HUES48 (cell line): Measurements from ENCODE around the gene CCDC174.
A peak's percentile ranks its signal among the peaks of the same experiment; 100 is the strongest.
"Not testable (repeated sequence)": the region's sequence is repeated elsewhere in the genome, so short reads cannot be mapped to it uniquely, and the experiment has no call there.

ENCODE experiments used
- H3K27ac ChIP-seq: one replicate; pipeline ENCODE4 v1.7.0; 2013; ENCODE audit warnings: low read depth, low read length, inconsistent platforms
- H3K27me3 ChIP-seq: 2 replicates; pipeline ENCODE4 v1.6.1; 2013; ENCODE audit warnings: mild to moderate bottlenecking, low read length; ENCODE audit not compliant: control insufficient read depth, insufficient read depth
- H3K36me3 ChIP-seq: 2 replicates; pipeline ENCODE4 v1.6.1; 2013; ENCODE audit warnings: low read length; ENCODE audit not compliant: control insufficient read depth, insufficient read depth
- H3K4me1 ChIP-seq: 2 replicates; pipeline ENCODE4 v1.6.1; 2013; ENCODE audit warnings: mild to moderate bottlenecking, low read length; ENCODE audit not compliant: control insufficient read depth, insufficient read depth
- H3K4me3 ChIP-seq: 2 replicates; pipeline ENCODE4 v1.5.1; 2013; ENCODE audit warnings: mild to moderate bottlenecking, low read depth, low read length
- H3K9ac ChIP-seq: 2 replicates; pipeline ENCODE4 v1.6.1; 2013; ENCODE audit warnings: mild to moderate bottlenecking, low read depth, low read length, moderate library complexity
- H3K9me3 ChIP-seq: 2 replicates; pipeline ENCODE4 v1.6.1; 2013; ENCODE audit warnings: low read length; ENCODE audit not compliant: control insufficient read depth, insufficient read depth

The CCDC174 gene

DNA sequence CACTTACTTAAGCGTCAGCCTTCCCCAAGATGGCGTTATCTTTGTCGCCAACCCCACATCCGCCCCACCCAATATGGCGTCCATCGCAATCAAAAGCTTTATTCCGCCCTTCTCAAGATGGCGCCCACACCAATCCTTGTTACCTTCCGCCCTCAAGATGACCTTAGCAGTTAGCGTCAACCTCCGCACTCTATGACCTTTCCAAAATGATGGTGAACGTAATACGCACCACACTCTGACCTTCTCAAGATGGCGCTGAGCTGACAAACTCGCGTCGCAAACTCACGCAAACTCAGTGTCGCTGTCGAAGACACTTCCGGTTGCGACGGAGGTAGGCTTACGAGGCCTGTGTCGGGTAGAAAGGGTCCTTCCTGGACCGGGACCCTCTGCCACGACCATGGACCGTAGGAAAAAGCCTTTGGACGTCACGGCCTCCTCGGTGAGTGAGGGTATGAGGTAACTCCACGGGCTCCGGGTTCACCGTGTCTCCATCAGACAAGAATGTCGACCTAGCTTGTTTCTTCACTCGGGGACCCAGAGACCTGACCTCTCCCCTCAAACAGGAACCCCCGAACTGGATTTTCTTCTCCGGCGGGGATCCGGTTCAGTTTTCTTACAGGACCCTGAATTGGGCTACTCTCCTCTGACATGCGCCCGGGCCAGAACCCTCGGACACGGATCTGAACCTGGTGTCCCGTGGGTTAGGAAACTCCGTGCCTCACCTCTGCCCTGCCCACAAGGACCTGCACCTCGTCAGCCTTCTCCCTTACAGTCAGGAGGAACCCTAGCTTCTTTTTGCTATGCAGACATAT is at the start of gene CCDC174:
CCDC174 (plus strand) TSS at position 323 of the 812 bp plus-strand sequence; CDS start at position 398, 75 bp downstream.
- Histone ChIP-seq H3K4me3 (peak within 1 kb of the TSS; percentile 87), H3K27me3 (no peaks in the 10 kb centered on the region), H3K9ac (peak within 1 kb of the TSS; percentile 78), H3K36me3 (peaks cover 24% of the 10 kb centered on the region), H3K4me1 (no peaks in the 10 kb centered on the region), H3K9me3 (no peaks in the 10 kb centered on the region), H3K27ac (peak within 1 kb of the TSS; percentile 56)

DNA sequence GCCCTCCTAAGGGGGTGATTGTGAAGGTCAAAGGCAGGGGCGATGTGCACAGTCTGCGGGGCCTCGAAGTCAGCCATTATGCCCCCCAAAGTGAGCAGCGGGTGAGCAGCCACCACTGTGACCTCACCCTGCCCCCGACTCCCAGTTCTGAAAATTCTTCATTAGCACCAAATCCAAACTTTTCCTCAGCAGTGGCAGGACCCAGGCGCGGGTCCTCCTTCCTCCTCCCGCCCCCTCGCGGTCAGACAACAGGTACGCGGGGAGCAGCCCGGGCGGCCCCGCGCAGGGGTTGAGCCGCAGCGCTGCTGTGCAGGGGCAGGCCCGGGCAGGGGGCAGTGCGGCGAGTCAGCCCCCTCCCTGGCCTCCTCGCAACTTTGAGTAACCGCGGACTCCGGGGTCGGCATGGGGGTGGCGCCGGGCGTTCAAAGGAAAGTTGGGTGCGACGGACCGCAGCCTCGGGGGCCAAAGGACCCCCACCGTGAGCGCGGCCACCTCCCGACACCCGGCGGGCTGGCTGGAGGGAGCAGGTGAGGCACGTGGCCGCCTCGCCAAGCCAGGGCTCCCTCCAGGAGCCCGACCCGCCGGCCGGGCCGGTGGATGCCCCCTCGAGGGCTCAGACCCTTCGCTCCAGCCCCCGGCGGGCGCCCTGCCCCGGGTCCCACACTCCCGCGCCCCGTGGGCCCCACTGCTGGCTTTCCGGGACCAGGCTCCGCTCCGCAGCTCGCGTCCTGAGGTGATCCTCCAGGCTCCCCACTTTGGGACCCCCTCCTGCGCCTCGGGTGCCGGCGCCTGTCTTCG is 49.4 kb upstream of the CCDC174 start:
- H3K4me3 ChIP-seq, result peak overlapping the region; percentile 65

GRCh38 chr3:14602804-14603644 is 48.5 kb upstream of the CCDC174 start:
- peaks cover 13% of the 10 kb centered on the region for H3K4me1 ChIP-seq
- H3K9ac ChIP-seq, result peak overlapping the region; percentile 41; the same call in 1 of the 2 replicates
- H3K27me3 ChIP-seq, result peaks cover 15% of the 10 kb centered on the region
- H3K9me3 ChIP-seq, result no peaks in the 10 kb centered on the region
- no peaks in the 10 kb centered on the region for H3K36me3 ChIP-seq
- H3K27ac ChIP-seq, result no peak overlapping the region
- peak overlapping the region; percentile 65 for H3K4me3 ChIP-seq

More for the DNA sequence above, 49.4 kb upstream of the CCDC174 start:
- Histone ChIP-seq H3K36me3 (no peaks in the 10 kb centered on the region), H3K9me3 (no peaks in the 10 kb centered on the region), H3K27ac (no peak overlapping the region), H3K4me1 (peaks cover 12% of the 10 kb centered on the region), H3K9ac (peak overlapping the region; percentile 41; the same call in 1 of the 2 replicates), H3K27me3 (peaks cover 15% of the 10 kb centered on the region)

DNA sequence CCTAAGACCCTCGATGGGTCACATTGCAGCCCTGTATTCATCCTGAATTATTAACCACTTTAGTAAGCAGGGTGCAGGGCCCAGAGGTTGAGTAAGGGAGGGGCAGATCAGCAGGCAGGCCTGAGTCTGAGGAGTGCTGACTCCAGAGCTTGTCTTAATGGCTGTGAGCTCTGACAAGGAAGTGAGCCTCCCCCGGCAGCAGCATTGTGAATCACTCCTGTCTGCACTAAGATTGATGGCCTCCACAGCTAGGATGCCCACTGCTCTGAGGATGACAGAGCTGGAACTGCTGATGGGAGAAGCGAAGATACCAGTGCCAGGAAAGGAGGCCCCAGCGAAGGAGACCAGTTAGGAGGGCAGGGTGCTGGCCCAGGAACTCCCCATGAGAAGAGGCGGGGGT is 46.5 kb upstream of the CCDC174 start:
- Histone ChIP-seq H3K4me3 (no peak overlapping the region), H3K9me3 (no peaks in the 10 kb centered on the region), H3K36me3 (no peaks in the 10 kb centered on the region), H3K4me1 (peaks cover 13% of the 10 kb centered on the region), H3K27me3 (peaks cover 15% of the 10 kb centered on the region), H3K9ac (no peak overlapping the region), H3K27ac (no peak overlapping the region)

- Histone ChIP-seq H3K4me1 (peaks cover 13% of the 10 kb centered on the region), H3K4me3 (no peak overlapping the region), H3K27ac (no peak overlapping the region), H3K9ac (no peak overlapping the region), H3K36me3 (no peaks in the 10 kb centered on the region), H3K27me3 (peaks cover 15% of the 10 kb centered on the region), H3K9me3 (no peaks in the 10 kb centered on the region)
Observed at GRCh38 chr3:14605744-14606143, 45.8 kb upstream of the CCDC174 start.

DNA sequence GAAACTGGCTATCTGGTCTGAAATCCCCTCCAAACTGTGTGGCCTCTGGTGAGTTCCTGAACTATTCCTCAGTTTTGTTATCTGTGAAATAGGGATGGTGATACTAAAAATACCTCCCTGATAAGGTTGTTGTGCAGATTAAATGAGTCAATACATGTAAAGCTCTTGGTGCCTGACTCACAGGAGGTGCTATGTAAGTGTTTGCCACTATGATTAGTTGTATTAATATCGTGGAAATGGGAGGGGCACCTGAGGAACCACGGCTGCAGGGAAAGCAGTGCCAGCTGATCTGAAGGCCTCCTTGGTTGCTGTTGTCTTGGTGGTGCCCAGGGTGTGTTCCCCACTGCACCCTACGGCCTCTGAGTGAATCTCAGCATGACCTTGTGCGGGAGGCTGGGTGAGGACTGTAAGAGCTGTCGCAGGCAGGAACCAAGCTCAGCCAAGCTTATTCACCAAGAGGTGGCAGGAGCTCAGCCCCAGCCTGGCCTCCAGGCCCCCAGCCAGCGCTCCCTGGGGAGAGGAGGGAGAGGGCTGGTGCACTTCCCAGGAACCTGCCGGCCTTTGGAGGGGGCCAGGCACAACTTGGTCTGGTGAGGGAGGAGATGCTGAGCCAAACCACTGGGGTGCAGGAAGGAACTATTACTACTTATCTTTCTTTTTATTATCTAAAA is 44.8 kb upstream of the CCDC174 start:
- no peak overlapping the region for H3K9ac ChIP-seq
- H3K27me3 ChIP-seq, result peaks cover 7% of the 10 kb centered on the region
- no peak overlapping the region for H3K27ac ChIP-seq
- H3K4me1 ChIP-seq, result peaks cover 5% of the 10 kb centered on the region
- H3K9me3 ChIP-seq, result no peaks in the 10 kb centered on the region
- no peak overlapping the region for H3K4me3 ChIP-seq
- H3K36me3 ChIP-seq, result no peaks in the 10 kb centered on the region

GRCh38 chr3:14608298-14608697 is 43.3 kb upstream of the CCDC174 start:
- no peaks in the 10 kb centered on the region for H3K36me3 ChIP-seq
- H3K4me1 ChIP-seq, result 0 out of 2 replicates have a peak, but pooled peaks cover 3% of the 10 kb centered on the region
- H3K9me3 ChIP-seq, result no peaks in the 10 kb centered on the region
- H3K27me3 ChIP-seq, result peaks cover 5% of the 10 kb centered on the region
- no peak overlapping the region for H3K4me3 ChIP-seq
- no peak overlapping the region for H3K27ac ChIP-seq
- no peak overlapping the region for H3K9ac ChIP-seq

GRCh38 chr3:14609058-14609457 is 42.5 kb upstream of the CCDC174 start:
- H3K27ac ChIP-seq, H3K4me1 ChIP-seq, H3K27me3 ChIP-seq, H3K9me3 ChIP-seq, H3K36me3 ChIP-seq, H3K4me3 ChIP-seq, H3K9ac ChIP-seq: not testable (repeated sequence)

DNA sequence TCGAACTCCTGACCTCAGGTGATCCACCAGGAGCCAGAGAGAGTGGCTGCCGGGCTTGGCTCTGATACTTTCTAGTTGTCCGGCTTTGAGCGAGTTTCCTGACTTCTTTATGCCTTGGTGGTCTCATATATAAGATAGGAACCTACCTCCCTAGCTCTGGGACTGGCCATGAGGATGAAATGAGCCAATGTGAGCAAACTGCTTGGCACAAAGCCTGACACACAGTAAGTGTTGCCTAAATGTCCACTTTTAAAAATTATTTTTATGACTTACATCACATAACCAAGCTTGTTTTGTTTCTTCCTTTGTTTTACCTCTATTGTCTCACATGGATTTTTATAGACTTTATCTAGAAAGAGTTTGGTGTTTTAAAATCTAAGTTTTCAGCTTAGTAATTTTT is 42.1 kb upstream of the CCDC174 start:
- H3K27ac ChIP-seq, result no peak overlapping the region
- no peaks in the 10 kb centered on the region for H3K36me3 ChIP-seq
- H3K27me3 ChIP-seq, result no peaks in the 10 kb centered on the region; the same call in 1 of the 2 replicates
- 0 out of 2 replicates have a peak, but pooled peaks cover 3% of the 10 kb centered on the region for H3K4me1 ChIP-seq
- no peak overlapping the region for H3K4me3 ChIP-seq
- H3K9me3 ChIP-seq, result no peaks in the 10 kb centered on the region
- no peak overlapping the region for H3K9ac ChIP-seq

- H3K4me3 ChIP-seq, result no peak overlapping the region
- no peaks in the 10 kb centered on the region; the same call in 1 of the 2 replicates for H3K27me3 ChIP-seq
- H3K9ac ChIP-seq, result no peak overlapping the region
Observed at GRCh38 chr3:14609941-14610340, 41.6 kb upstream of the CCDC174 start.

More at GRCh38 chr3:14609941-14610340, 41.6 kb upstream of the CCDC174 start:
- H3K27ac ChIP-seq, result no peak overlapping the region
- no peaks in the 10 kb centered on the region for H3K9me3 ChIP-seq
- 0 out of 2 replicates have a peak, but pooled peaks cover 3% of the 10 kb centered on the region for H3K4me1 ChIP-seq
- no peaks in the 10 kb centered on the region for H3K36me3 ChIP-seq
